COLO668 (cell line): Measurements from ENCODE around the gene WASF1.
A peak's percentile ranks its signal among the peaks of the same experiment; 100 is the strongest.
"Not testable (repeated sequence)": the region's sequence is repeated elsewhere in the genome, so short reads cannot be mapped to it uniquely, and the experiment has no call there.

Experiments
- DNase-seq: peaks from one replicate; lab custom pipeline; 2025; ENCODE audit not compliant: unreplicated experiment; lab: John Stamatoyannopoulos, UW

Gene WASF1

DNA sequence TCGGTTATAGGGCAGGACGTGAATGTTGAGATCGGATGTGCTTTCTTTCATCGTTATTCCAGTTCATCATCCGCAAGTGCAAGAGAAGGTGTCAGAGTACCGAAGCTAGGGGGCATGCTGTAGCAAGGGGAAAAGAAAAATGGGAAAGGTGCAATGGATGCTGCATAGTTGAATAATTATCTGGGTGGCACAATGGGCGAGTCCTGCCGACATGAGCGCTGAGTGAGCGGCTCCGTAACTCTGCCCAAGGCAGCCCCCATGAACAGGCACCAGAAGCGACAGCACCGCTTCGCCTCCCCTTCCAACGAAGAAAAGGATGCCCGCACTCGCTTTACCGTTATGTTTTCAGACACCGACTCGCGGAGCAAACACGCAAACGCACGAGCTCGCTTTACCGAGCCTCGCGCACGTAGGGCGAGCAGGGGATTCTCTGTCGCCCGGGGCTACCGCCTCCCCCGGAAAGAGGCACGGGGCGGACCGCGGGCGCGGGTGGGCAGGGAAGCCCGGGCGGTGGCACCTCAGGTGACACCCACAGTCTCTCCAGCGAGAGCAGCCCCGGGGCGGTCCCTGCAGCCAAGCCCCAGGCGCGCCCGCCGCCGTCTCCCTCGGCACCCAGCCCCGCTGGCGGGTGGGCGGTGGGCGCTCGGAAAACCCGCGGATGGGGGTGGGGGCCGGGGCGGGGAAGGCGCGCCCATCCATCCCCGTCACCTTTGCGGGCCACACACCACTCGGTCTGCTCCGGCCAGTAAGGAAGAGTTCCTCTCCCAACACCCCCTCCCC lies 654 bp downstream of the WASF1 start:
- peak; percentile 53 for DNase-seq

DNA sequence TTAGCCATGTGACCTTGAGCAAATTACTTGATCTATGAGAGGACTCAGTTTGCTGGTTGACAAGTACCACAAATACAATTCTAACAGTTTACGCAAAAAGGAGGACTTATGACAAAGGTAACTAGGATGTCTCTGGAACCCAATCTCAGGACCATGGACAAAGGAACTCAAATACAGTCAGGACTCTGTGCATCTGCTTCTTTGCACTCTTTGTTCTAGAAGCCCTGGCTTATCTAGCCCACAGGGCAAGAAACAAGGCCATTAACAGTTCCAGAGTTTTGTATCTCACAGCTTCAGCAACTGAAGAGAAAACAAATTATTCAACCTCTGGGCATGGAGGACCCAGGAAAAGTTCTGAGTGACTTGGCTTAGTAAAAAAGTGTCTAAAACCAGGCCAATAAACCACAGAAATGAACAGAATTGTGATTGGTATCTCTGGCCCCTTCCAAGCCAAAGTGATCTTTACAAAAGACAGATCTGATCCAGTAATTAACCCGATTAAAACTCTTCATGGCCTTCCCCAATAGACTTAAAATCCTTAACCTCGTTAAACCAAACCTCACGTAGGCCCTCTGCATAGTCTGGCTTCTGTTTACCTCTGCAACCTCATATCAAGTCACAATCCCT lies 5.9 kb downstream of the WASF1 start:
- no peak for DNase-seq

DNA sequence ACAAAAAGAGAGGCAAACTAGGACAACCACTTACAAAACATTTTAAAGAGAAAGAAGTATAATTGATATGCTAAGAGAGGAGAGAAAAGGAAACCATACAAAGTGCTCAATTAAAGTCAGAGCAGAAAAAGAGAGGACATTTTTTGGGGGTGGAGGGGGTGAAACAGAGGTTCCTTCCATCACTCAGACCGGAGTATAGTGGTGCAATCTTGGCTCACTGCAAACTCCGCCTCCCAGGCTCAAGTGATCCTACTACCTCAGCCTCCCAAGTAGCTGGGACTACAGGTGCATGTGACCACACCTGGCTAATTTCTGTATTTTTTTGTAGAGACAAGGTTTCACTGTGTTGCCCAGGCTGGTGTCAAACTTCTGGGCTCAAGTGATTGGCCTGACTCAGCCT lies 9.4 kb downstream of the WASF1 start:
- DNase-seq: no peak

DNA sequence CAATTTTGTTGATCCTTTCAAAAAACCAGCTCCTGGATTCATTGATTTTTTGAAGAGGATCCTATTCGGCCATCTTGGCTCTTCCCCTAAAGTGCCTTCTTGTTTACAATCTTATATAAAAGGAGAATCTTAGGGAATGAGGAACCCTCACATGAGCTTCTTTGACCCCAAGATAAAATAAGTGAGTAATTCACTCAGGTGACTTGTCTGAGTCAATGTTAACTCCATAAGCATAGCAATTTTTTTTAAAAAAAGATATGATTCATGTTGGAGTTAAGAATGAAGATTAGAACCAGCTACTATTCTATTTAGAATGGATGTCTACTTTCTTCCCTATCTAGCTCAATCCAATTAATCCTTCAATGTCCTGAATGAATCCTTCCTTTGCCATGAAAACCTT lies 21.0 kb downstream of the WASF1 start:
- no peak for DNase-seq

DNA sequence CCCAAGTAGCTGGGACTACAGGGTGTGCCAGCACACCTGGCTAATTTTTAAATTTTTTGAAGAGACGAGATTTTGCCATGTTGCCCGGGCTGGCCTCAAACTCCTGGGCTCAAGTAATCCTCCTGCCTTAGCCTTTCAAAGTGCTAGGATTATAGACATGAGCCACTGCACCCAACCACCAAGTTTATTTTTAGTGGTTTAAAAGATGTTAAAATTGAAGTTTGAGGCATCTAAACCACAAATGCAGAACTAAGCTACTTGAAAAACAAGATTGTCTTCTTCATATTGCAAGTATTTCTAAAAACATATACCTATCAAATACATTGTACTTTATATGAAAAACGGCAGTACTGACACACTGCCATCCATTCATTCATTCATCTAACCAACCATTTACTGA lies 31.6 kb downstream of the WASF1 start:
- no peak for DNase-seq

DNA sequence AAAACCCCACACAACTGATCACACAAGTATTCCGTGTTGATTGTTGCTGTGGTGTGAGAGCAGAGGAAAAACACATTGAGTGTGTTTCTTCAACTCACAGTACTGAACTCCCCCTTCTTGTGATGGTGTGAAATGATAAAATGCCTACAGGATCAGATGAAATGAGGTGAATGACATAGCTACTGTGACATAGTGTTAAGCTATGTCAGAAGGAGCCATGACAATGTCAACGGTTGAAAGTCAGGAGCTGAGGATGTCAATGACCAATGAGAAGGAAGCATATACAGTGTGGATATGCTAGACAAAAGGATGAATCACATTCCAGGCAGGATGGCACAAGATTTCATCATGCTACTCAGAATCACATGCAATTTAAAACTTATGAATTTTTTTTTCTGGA lies 38.8 kb downstream of the WASF1 start:
- no peak for DNase-seq

DNA sequence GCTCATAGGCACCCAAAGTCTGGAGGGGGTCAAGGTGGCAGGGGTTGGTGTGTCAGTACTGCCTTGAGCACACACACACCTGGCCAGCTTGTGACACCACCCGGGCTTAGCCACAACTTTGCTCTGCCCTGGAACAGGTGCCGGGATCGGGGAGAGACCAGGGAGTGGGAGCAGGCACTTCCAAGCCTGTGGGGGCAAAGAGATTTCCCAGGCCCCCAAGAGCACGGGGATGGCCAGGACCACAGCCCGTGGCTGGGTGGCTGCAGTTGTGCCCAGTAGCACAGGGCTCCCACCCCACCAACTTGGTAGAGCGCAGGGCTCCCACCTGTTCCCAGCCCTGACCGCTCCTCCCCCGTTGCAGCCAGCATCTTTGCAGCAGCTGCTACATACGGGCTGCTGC lies 40.4 kb downstream of the WASF1 start:
- DNase-seq: no peak

DNA sequence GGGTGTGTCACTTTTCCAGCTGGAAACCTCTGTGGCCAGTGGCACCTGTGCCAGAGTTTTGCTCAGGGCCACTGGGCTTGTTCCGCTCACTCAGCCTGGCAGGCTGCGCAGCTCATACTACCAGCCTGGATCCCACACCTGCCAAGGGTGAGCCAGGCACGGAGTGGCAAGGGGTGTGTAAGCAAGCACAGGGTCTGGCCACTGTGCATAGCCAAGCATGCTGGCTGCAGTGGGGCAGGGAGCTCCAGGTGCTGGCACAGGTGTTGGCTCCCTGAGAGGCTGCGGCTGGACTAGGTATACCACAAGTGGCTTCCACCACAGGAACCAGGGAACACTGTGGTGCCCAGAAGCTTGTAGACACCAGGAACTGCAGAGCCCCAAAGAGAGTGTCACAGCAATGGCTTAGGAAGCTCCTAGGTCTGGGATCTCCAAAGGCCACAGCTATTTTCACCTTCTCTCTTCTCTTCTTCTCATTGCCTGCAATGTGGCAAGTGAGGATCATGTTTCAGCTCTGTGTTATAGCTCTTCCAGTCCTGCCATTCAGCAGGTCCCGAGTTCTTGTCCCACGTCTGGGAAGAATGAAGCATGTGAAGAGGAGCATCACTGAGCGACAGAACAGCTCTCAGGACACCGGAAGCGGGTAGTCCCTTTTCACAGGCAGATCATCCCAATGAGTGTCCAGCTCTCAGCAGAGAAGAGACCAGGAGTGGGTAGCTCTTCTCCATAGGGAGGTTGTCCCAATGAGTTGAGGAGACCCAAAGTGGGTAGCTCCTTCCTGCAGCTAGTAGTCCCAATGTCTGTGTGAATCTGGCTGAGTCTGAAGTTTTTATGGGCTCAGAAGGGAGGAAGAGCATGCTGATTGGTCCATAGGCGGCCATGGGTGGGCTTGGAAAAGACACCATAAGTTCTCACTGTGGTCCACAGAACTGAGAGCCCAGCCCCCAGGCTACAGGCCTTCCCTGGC lies 41.3 kb downstream of the WASF1 start:
- DNase-seq: no peak

DNA sequence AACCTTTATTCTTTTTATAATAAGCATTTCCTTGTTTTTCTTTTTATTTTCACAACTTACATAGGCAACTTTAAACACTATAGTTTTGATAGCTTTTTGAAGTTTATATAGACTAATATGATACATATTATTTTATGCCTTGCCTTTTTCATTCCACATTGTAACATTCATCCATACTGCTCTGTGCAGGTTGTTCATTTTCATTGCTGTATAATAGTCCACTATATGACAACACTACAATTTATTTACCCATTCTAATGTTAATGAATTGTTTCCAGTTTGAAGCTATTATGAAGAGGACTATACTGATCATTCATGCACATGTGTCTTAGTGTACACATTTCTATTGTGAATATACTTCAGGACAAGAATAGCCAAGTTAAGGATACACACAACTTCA lies 49.1 kb downstream of the WASF1 start:
- no peak for DNase-seq

DNA sequence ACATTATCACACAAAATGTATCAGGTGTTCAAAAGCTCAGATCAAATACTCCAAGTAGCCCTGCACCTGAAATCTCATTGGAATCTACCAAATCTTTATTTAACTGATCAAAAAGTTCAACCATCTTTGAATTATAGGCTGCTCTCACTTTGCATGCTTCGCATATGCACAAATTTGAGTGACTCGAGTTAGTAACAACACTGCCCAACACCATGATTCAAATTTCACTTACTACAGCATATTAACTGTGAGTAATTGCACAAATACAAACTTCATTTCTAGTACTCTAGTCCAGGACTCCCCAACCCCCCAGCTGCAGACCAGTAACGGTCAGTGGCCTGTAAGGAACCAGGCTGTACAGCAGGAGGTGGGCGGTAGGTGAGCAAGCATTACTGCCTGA lies 51.1 kb downstream of the WASF1 start:
- no peak for DNase-seq

DNA sequence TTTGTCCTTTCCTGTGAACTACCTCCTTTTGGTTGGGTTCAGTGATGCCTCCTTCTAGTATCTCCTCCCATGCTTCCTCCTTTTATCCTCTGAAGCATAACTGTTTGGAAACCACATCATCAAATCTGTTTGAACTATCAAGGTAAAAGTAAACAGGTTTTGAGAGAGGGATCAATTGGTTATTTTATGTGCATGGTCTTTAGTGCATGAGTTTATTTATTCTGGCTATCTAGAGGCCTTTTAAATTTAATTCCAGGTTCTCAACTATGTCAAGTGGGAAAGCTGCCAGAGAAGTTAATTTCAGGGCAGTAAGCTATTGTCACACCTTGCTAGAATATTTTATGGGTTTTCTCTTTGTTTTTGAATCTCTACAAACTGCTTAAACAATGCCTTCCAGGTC lies 54.1 kb downstream of the WASF1 start:
- no peak for DNase-seq

DNA sequence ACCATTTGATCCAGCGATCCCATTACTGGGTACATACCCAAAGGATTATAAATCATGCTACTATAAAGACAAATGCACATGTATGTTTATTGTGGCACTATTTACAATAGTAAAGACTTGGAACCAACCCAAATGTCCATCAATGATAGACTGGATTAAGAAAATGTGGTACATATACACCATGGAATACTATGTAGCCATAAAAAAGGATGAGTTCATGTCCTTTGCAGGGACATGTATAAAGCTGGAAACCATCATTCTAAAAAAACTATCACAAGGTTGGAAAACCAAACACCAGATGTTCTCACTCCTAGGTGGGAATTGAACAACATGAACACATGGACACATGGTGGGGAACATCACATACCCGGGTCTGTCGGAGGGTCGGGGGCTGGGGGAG lies 57.8 kb downstream of the WASF1 start:
- DNase-seq: not testable (repeated sequence)

DNA sequence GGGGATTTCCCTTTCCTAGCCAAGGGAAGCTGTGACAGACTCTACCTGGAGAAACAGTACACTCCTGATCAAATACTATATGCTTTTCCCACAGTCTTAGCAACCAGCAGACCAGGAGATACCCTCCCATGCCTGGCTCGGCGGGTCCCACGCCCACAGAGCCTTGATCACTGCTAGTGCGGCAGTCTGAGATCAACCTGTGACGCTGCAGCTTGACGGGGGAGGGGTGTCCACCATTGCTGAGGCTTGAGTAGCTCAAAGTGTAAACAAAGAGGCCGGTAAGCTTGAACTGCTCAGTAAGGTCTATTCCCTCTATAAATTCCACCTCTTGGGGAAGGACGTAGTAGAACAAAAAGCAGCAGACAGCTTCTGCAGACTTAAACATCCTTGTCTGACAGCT lies 63.2 kb downstream of the WASF1 start:
- no peak for DNase-seq

DNA sequence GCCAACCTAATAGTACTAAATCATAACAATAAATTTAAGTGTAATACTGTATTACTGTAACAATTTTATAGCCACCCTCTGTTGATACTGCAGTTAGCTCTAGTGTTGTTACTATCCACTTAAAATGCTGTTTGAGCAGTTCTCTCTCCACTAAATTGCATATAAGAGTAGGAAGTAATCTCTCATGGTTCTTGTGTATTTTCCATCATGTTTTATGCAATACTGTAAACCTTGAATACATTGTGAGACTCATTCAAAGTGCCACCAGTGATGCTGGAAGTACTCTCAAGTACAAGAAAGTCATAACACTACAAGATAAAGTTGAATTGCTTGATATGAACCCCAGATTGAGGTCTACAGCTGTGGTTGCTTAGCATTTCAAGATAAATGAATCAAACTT lies 65.5 kb downstream of the WASF1 start:
- DNase-seq: no peak

DNA sequence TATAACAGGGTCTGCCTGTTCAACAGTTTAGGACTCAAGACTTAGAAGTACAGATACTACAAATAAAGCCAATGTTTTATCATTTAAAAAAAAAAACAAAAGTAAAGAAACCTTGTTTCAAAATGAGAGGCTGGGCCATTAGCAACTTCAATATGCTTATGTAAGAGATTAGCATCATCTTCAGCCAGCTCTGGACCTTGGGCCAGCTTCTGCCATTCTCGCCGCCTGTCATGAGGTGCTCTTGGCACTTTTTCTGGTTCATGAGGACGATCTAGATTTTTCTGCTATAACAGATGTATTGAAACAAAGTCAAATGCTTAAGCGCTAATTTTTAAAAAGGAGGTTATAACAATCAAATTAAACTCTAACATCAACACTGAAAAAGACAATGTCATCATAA lies 74.2 kb downstream of the WASF1 start:
- no peak for DNase-seq

DNA sequence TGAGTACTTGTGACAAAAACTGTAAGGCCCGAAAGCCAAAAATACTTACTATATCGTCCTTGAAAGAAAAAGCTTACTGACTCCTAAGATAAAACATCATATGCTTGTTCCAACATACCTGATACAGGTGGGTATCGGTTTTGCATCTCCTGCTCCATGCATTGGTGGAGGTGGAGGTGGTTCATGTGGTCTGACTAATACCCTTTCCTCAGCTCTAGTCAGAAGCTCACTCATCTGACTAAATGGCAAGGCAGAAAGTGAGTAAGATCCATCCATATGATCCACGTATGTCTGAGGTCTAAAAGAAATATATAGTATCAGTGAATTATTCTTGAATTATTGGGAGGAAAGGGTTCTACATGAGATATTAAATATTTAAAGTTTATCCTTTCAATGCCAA lies 76.2 kb downstream of the WASF1 start:
- no peak for DNase-seq

DNA sequence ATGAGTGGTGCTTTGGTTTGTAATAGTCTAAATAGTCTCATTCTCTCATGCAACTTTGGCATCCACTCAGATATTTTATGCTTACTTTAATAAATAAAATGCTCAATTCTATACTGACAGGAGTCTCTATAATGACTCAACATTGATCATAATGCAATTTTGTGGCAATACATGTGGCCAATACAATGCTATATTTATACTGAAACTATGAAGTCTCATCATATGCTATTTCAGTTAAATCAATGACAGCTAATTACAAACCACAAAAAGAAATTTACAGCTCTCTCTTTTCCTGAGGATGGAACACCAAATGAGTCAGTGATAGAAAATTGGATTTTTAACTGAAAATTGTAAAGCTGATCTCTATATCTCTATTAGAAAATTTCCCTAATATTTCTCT lies 77.1 kb downstream of the WASF1 start:
- no peak for DNase-seq

DNA sequence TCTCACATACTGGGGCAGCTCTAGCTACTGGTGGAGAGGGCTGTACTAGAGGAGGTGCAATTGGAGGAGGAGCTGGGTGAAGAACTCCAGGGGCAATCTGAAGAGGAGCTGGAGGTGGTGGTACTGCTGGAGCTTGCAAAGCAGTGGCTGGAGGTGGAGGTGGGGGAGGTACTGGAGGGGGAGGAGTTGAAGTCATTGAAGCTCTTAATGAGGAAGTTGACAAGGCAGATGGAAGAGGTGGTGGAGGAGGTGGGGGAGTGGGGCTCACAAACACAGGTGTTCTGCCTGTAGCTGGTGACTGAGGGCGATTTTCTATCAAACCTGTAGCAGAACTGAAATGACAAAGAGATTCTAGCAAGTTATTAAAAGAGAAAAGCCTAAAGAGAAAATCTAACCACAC lies 77.6 kb downstream of the WASF1 start:
- no peak for DNase-seq

DNA sequence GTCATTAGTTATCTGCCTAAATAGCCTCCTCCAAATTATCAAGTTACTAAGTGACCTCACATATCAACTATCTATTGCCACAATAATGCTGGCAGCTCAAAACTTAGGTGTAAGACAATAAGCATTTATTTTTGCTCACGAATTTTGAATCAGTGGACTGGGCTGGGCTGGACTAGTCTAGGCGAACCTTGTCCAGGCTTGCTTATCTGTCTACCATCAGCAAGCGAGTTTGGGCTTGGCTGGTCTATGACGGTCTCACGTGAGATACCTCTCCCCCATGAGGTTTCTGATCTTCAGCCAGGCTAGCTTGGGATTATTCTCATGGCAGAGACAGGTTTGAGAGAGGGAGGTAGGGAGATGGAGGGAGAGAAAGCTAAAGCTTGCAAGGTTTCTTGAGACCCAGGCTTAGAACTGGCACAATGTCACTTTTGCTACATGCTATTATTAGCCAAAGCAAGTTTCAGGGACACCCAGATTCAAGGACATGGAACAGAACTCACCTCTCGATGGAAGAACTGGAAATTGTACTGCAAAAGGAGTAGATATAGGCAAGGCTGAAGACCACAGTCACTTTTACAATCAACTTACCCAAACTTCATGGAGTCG lies 80.9 kb downstream of the WASF1 start:
- DNase-seq: no peak

DNA sequence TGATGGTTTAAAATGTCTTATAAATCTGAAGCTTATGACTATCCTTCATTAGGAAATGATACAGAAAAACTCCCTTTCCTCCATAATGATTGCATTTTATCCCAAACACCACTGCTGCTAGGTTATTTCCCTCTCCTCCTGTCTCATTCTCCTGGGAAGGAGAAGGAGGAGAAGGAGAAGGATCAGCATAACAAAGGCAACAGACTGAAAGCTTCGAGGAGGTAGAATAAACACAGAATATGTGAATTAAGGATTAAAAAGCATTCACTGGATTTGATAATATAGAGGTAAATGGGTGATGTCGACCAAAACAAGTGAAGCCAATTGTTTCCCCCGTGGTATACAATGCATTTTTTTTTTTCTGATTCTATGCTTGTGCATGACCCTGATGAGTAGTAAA lies 82.0 kb downstream of the WASF1 start:
- DNase-seq: no peak

DNA sequence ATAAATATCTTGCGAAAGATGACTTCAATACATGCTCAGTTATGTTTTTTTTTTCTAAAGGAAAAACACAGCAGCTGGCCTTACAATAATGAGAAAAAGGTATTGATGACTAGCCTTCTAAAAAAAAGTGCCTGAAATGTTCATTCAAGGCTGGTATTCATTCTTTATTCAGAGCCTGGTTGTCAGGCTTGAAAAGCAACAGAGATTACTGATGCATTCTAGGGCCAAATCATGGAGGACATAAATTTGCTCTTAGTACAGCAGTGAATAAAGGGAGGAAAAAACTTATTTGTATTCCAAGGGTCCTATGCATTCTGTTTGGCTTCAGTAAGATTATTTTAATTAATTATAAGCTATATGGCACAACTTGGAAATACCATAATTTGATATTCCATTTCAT lies 83.5 kb downstream of the WASF1 start:
- no peak for DNase-seq
